Activated B cell treated with CpG ODN at 0.5 μM for 24 hours (primary cell): ENCODE results near the gene CCDC86. TPM values are rescaled to one million over a fixed set of nuclear protein-coding genes. Genes with fewer than 3 reads are reported as not detected.

Experiments
- ATAC-seq: fragments of 200-7000 bp; cut with Tn5 transposase; one replicate; pipeline ENCODE4 v1.10.0; 2021; ENCODE audit warnings: low read depth, mild to moderate bottlenecking, moderate library complexity
- CTCF ChIA-PET: fragments of 350-600 bp; sonication (Branson Sonifier 250); formaldehyde crosslinking; loops from one replicate; lab custom pipeline; 2021; ENCODE audit warnings: antibody characterized with exemption; lab: Charles Lee
- POLR2A ChIA-PET: fragments of 350-600 bp; sonication (Branson Sonifier 250); formaldehyde crosslinking; loops from one replicate; lab custom pipeline; 2021; ENCODE audit warnings: antibody characterized with exemption; lab: Charles Lee
- DNase-seq: peaks from one replicate; pipeline ENCODE4 v3.0.0; 2022
- H3K27ac Mint-ChIP-seq: one replicate; pipeline ENCODE4 v1.8.0; 2020; ENCODE audit warnings: mixed read lengths
- H3K27me3 Mint-ChIP-seq: one replicate; pipeline ENCODE4 v1.8.0; 2021; ENCODE audit warnings: mixed read lengths
- H3K36me3 Mint-ChIP-seq: one replicate; pipeline ENCODE4 v1.8.0; 2021; ENCODE audit warnings: low read depth, mixed read lengths
- H3K4me1 Mint-ChIP-seq: one replicate; pipeline ENCODE4 v1.8.0; 2021; ENCODE audit warnings: mixed read lengths
- H3K4me3 Mint-ChIP-seq: one replicate; pipeline ENCODE4 v1.8.0; 2020; ENCODE audit warnings: mild to moderate bottlenecking, mixed read lengths
- H3K9me3 Mint-ChIP-seq: one replicate; pipeline ENCODE4 v1.8.0; 2020; ENCODE audit warnings: mixed read lengths
- intact Hi-C: fragments of 100-400 bp; cut with micrococcal nuclease; formaldehyde crosslinking; loops from one replicate; pipeline ENCODE4 v1.15.1; 2024
- total RNA-seq: library from RNA; stranded (reverse); gene quantifications from 2 replicates; pipeline ENCODE4 v1.2.3, GENCODE V29; 2022
- TF ChIP-seq, protein P1 (sequence below): fragments of 200-600 bp; IDR thresholded peaks from one replicate; pipeline ENCODE4 v1.8.0; 2022; ENCODE audit warnings: antibody characterized with exemption, mild to moderate bottlenecking

The CCDC86 gene, protein sequence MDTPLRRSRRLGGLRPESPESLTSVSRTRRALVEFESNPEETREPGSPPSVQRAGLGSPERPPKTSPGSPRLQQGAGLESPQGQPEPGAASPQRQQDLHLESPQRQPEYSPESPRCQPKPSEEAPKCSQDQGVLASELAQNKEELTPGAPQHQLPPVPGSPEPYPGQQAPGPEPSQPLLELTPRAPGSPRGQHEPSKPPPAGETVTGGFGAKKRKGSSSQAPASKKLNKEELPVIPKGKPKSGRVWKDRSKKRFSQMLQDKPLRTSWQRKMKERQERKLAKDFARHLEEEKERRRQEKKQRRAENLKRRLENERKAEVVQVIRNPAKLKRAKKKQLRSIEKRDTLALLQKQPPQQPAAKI
- total RNA-seq: 30.3 and 30.6 TPM in 2 replicates

DNA sequence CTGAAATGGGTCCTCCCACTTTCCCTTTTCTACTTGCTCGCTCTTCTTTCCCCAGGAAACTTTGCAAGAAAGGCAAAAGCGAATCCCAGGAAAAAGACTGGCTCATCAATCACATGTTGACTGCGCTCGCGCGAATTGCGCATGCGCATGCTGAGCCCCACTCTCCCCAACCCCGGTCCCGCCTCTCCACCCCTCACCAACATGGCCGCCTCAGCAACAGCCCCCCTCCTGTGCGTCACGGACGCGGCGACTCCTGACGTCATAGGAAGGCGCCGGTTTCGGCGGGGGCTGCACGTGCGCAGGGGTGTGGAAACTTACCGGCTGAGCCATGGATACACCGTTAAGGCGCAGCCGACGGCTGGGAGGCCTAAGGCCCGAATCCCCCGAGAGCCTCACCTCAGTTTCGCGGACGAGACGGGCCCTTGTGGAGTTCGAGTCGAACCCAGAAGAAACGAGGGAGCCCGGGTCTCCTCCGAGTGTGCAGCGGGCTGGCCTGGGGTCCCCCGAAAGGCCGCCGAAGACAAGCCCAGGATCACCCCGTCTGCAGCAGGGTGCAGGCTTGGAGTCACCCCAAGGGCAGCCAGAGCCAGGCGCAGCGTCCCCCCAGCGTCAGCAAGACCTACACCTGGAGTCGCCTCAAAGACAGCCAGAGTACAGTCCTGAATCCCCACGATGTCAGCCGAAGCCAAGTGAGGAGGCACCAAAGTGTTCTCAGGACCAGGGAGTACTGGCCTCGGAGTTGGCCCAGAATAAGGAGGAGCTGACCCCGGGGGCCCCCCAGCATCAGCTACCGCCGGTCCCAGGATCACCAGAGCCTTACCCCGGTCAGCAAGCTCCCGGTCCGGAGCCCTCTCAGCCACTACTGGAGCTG is at the start of gene CCDC86:
CCDC86 (plus strand) TSS at position 317 of the 871 bp plus-strand sequence; CDS start at position 329, 12 bp downstream.
- H3K4me3 Mint-ChIP-seq: peak within 1 kb of the TSS; percentile 83
- H3K4me1 Mint-ChIP-seq: peaks cover 41% of the 10 kb centered on the region
- ChIA-PET CTCF (interaction anchor here (3.0 kb wide), 1 partner anchor 11 kb away, joined by 14 read pairs; no protein-coding TSS in a partner anchor), POLR2A (interaction anchor here (0.8 to 1.2 kb wide), 2 partner anchors 110 to 494 kb away, joined by 3 to 4 read pairs; partner anchors contain the start of gene SLC15A3)
- H3K27ac Mint-ChIP-seq: peak within 1 kb of the TSS; percentile 85
- DNase-seq (peak; percentile 100), ATAC-seq (peak; percentile 96)
- intact Hi-C loops: loop anchor here (1.0 to 5.0 kb wide), 4 partner anchors 73 to 319 kb away; partner anchors contain the start of genes SLC15A3 and VPS37C
- no peaks in the 10 kb centered on the region for H3K9me3 Mint-ChIP-seq
- TF ChIP-seq, protein P1, sequence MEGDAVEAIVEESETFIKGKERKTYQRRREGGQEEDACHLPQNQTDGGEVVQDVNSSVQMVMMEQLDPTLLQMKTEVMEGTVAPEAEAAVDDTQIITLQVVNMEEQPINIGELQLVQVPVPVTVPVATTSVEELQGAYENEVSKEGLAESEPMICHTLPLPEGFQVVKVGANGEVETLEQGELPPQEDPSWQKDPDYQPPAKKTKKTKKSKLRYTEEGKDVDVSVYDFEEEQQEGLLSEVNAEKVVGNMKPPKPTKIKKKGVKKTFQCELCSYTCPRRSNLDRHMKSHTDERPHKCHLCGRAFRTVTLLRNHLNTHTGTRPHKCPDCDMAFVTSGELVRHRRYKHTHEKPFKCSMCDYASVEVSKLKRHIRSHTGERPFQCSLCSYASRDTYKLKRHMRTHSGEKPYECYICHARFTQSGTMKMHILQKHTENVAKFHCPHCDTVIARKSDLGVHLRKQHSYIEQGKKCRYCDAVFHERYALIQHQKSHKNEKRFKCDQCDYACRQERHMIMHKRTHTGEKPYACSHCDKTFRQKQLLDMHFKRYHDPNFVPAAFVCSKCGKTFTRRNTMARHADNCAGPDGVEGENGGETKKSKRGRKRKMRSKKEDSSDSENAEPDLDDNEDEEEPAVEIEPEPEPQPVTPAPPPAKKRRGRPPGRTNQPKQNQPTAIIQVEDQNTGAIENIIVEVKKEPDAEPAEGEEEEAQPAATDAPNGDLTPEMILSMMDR: no peak
- no peaks in the 10 kb centered on the region for H3K27me3 Mint-ChIP-seq
- H3K36me3 Mint-ChIP-seq: peaks cover 12% of the 10 kb centered on the region

DNA sequence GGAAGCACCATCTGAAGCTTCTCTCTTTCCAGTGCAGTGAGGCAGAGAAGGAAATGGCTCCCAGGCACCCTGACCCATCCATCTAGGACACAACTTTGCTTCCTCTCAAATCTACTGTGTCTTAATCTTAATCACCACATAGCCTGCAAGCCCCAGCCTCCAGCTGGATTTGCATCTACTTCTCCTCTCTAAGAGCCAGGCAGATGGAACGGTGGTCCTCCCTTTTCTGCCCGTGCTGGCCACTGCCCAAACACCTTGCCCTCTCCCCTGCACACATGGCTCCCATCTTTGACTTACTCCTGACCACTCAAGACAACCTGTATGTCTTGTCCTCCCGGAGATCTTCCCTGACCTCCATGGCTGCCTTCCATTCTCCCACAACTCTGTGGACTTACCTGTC is 49.4 kb upstream of the CCDC86 start:
- CTCF ChIA-PET: no interaction called here
- Mint-ChIP-seq H3K4me3 (no peak overlapping the region), H3K27me3 (no peaks in the 10 kb centered on the region), H3K36me3 (no peaks in the 10 kb centered on the region), H3K9me3 (no peaks in the 10 kb centered on the region), H3K4me1 (no peaks in the 10 kb centered on the region), H3K27ac (no peak overlapping the region)
- TF ChIP-seq, protein P1: no peak
- intact Hi-C loops: loop anchor here (2.0 kb wide), 1 partner anchor 20 kb away; no protein-coding TSS in a partner anchor
- POLR2A ChIA-PET: no interaction called here
- ATAC-seq (no peak), DNase-seq (no peak)

DNA sequence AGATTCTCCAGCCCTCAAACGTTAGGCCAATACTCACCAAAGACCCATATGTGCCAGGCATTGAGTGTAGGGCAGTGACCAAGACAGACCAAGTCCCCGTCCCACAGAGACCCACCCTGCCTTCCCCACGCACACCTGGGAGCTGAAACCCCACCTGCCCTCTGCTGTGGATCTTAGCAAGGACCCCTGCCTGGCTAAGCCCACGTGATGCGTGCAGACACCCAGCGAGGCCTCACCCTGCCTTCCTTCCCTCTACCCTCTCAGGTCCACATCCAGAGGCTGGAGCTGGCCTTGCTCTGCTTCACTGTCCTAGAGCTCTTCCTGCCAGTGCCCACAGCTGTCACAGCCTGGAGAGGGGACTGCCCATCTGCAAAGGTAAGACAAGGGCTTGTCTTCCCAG is 46.6 kb upstream of the CCDC86 start:
- H3K9me3 Mint-ChIP-seq: no peaks in the 10 kb centered on the region
- DNase-seq: no peak
- CTCF ChIA-PET: no interaction called here
- H3K4me1 Mint-ChIP-seq: no peaks in the 10 kb centered on the region
- no peaks in the 10 kb centered on the region for H3K36me3 Mint-ChIP-seq
- H3K4me3 Mint-ChIP-seq: no peak overlapping the region
- ATAC-seq: no peak
- POLR2A ChIA-PET: no interaction called here
- no peak overlapping the region for H3K27ac Mint-ChIP-seq
- TF ChIP-seq, protein P1: no peak
- peaks cover 3% of the 10 kb centered on the region for H3K27me3 Mint-ChIP-seq
- intact Hi-C loops: no loop called here

DNA sequence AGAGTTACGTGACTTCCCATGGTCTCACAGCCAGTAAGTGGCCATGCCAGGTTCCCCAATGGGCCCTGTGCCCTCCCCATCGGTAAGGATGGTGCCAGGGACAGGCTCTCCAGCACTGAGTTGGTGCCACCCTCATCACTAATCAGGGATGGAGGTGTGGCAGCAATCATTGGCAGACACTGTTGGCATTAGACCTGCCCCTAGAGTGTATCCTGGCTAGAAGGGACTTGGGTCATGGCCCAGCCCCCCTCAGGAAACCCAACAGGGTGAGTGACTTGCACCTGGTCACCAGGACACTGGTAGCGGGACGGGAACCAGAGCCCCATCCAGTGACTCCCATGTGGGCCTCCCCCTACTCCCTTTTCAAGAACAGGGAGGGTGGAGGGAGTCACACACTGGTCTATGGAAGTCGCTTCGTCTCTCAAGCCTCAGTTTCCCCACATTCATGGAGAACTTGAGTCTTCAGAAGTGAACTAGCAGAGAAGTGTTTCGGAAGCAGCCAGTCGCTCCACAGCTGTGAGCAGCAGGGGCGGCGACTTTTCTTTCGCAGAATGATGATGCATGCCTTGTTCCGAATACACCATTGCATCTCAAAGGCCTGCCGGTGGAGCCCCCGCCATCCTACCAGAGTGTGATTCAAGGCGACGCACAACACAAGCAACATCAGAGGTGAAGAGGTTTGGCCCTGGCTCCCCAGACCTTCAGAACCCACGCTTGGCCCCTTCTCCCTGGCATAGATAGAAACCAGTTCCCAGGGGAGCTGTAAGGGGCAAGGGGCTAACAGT is 43.9 kb upstream of the CCDC86 start:
- H3K27me3 Mint-ChIP-seq: peaks cover 9% of the 10 kb centered on the region
- H3K36me3 Mint-ChIP-seq: no peaks in the 10 kb centered on the region
- no peaks in the 10 kb centered on the region for H3K9me3 Mint-ChIP-seq
- DNase-seq (no peak), ATAC-seq (no peak)
- CTCF ChIA-PET: no interaction called here
- no peak overlapping the region for H3K4me3 Mint-ChIP-seq
- POLR2A ChIA-PET: no interaction called here
- intact Hi-C loops: no loop called here
- no peak overlapping the region for H3K27ac Mint-ChIP-seq
- TF ChIP-seq, protein P1: no peak
- no peaks in the 10 kb centered on the region for H3K4me1 Mint-ChIP-seq
